Femur (tissue), 1 donor: ENCODE data around the gene SUCLG2.
A peak's percentile ranks its signal among the peaks of the same experiment; 100 is the strongest.

Experiments used
- DNase-seq: peaks from one replicate; pipeline ENCODE4 v3.0.0-alpha.2; 2017

Gene SUCLG2

GRCh38 chr3:67376416-67376815 lies 278.0 kb downstream of the SUCLG2 start:
- DNase-seq: no peak

- DNase-seq: no peak
Measured at GRCh38 chr3:67375976-67376375, 278.4 kb downstream of the SUCLG2 start.

GRCh38 chr3:67362686-67363085 lies 291.7 kb downstream of the SUCLG2 start:
- DNase-seq: no peak

- DNase-seq: no peak
Measured at GRCh38 chr3:67361770-67362169, 292.6 kb downstream of the SUCLG2 start.

- no peak for DNase-seq
Measured at GRCh38 chr3:67361323-67361722, 293.1 kb downstream of the SUCLG2 start.

- peak; percentile 34 for DNase-seq
Measured at GRCh38 chr3:67357610-67358458, 296.6 kb downstream of the SUCLG2 start.

GRCh38 chr3:67349551-67350174 lies 304.7 kb downstream of the SUCLG2 start:
- DNase-seq: no peak

GRCh38 chr3:67346081-67346480 lies 308.3 kb downstream of the SUCLG2 start:
- DNase-seq: no peak

- no peak for DNase-seq
Measured at GRCh38 chr3:67335813-67336212, 318.6 kb downstream of the SUCLG2 start.

- DNase-seq: no peak
Measured at GRCh38 chr3:67334588-67334987, 319.8 kb downstream of the SUCLG2 start.

- no peak for DNase-seq
Measured at GRCh38 chr3:67329358-67329757, 325.1 kb downstream of the SUCLG2 start.

- no peak for DNase-seq
Measured at GRCh38 chr3:67327582-67327981, 326.8 kb downstream of the SUCLG2 start.

GRCh38 chr3:67325231-67325630 lies 329.2 kb downstream of the SUCLG2 start:
- no peak for DNase-seq
